ENCODE measurements around the gene PUSL1. TPM values are rescaled to one million over a fixed set of nuclear protein-coding genes. Genes with fewer than 3 reads are reported as not detected.

Gene PUSL1
- total and polyA plus RNA-seq, 2 experiments from 2014 or later: 41.5 to 55.8 TPM

- no peaks in the 10 kb centered on the region for H3K9me2 ChIP-seq (ENCODE audit: insufficient read depth)
- Mint-ChIP-seq H3K36me3 (ENCODE audit: low read depth) (peaks cover 63% of the 10 kb centered on the region), H3K4me3 (no peak overlapping the region), H3K27me3 (ENCODE audit: insufficient read depth, low read depth, poor library complexity) (peaks cover 21% of the 10 kb centered on the region), H3K9me3 (no peaks in the 10 kb centered on the region), H3K4me1 (peaks cover 17% of the 10 kb centered on the region), H3K27ac (no peak overlapping the region)
- peaks cover 24% of the 10 kb centered on the region for H4K20me1 ChIP-seq (replicated peaks; ENCODE audit: insufficient read depth)
- ATAC-seq (no peak), DNase-seq (ENCODE audit: low spot score) (no peak)
- 0 out of 2 replicates have a peak, but pooled peaks cover 13% of the 10 kb centered on the region for H3F3A ChIP-seq (replicated peaks; ENCODE audit: low read depth)
- H3K4me3 ChIP-seq: no peak overlapping the region
- TF ChIP-seq ZNF114 (CRISPR knock-in tag; IDR thresholded peaks at IDR 0.05): no peak
- no peak for TF ChIP-seq EZH2 (IDR thresholded peaks at IDR 0.05; ENCODE audit: low read depth, unreplicated experiment)
- no peak for TF ChIP-seq CTCF (conservative IDR thresholded peaks at IDR 0.05; ENCODE audit: low read depth in 2 of 2)
- TF ChIP-seq ZNF462 (CRISPR knock-in tag; IDR thresholded peaks at IDR 0.05): no peak
- no peak for TF ChIP-seq CREB1 (CRISPR knock-in tag; IDR thresholded peaks at IDR 0.05; ENCODE audit: low read depth)
- no peak for TF ChIP-seq ETS1 (IDR thresholded peaks at IDR 0.05)
- no peak for TF ChIP-seq POLR2AphosphoS5 (IDR thresholded peaks at IDR 0.05; ENCODE audit: low read depth)
- TF ChIP-seq REST (IDR thresholded peaks at IDR 0.05; ENCODE audit: unreplicated experiment): no peak
- TF ChIP-seq NANOG (IDR thresholded peaks at IDR 0.05; ENCODE audit: borderline replicate concordance): no peak
- TF ChIP-seq EZH2phosphoT487 (IDR thresholded peaks at IDR 0.05; ENCODE audit: unreplicated experiment): no peak
- no peak for TF ChIP-seq JUNB (IDR thresholded peaks at IDR 0.05; ENCODE audit: unreplicated experiment)
- TF ChIP-seq STAT1 (IDR thresholded peaks at IDR 0.05; ENCODE audit: unreplicated experiment): no peak
- no peak for TF ChIP-seq ZNF331 (CRISPR knock-in tag; IDR thresholded peaks at IDR 0.05; ENCODE audit: low read depth)
- peaks cover 39% of the 10 kb centered on the region for H3K79me2 ChIP-seq (replicated peaks; ENCODE audit: insufficient read depth)
- no peak overlapping the region for H3K27ac ChIP-seq (ENCODE audit: low read depth)
- no peaks in the 10 kb centered on the region for H3K27me3 ChIP-seq (ENCODE audit: insufficient read depth)
- H3K4me1 ChIP-seq (ENCODE audit: insufficient read depth): peaks cover 9% of the 10 kb centered on the region
- no peak overlapping the region for H3K4me2 ChIP-seq
- no peak overlapping the region for H2AFZ ChIP-seq
- H3K36me3 ChIP-seq (ENCODE audit: insufficient read depth): peaks cover 14% of the 10 kb centered on the region; the same call in 1 of the 2 replicates
Observed at GRCh38 chr1:1262071-1262470, 46.3 kb upstream of the PUSL1 start.

All from GM23338 (cell line).